GM12872 (cell line): ENCODE data around the gene AOC3.

Experiments
- CTCF ChIP-seq: IDR thresholded peaks from 3 replicates; pipeline ENCODE4 v1.5.1; 2011; ENCODE audit warnings: low read depth, mild to moderate bottlenecking, low read length, moderate library complexity; ENCODE audit not compliant: insufficient read depth

AOC3 gene

GRCh38 chr17:42853597-42853967 lies 2.6 kb downstream of the AOC3 start:
- no peak for TF ChIP-seq CTCF

- no peak for TF ChIP-seq CTCF
These were observed 3.2 kb downstream of the AOC3 start for GRCh38 chr17:42853968-42854790.

- no peak for TF ChIP-seq CTCF
These were observed 4.1 kb downstream of the AOC3 start for GRCh38 chr17:42855048-42855596.

- no peak for TF ChIP-seq CTCF
These were observed 6.4 kb downstream of the AOC3 start for GRCh38 chr17:42857389-42857788.

GRCh38 chr17:42865638-42866094 lies 14.7 kb downstream of the AOC3 start:
- TF ChIP-seq CTCF: no peak

- no peak for TF ChIP-seq CTCF
These were observed 15.2 kb downstream of the AOC3 start for GRCh38 chr17:42866216-42866615.

- TF ChIP-seq CTCF: no peak
These were observed 15.9 kb downstream of the AOC3 start for GRCh38 chr17:42866631-42867575.
